Spleen (tissue), 7 donors: ENCODE data around the gene MKNK1.

Source experiments
- POLR2A ChIP-seq, 3 donors: fragments of 450-650 bp; IDR thresholded peaks; one replicate each; pipeline ENCODE4 v1.5.1; 2017; ENCODE audit warnings: antibody characterized with exemption in 3 of 3, mild to moderate bottlenecking in 1 of 3
- POLR2AphosphoS5 ChIP-seq, 3 donors: sonication (generic); formaldehyde crosslinking; IDR thresholded peaks; one replicate each; pipeline ENCODE4 v1.5.1; 2017; ENCODE audit warnings: antibody characterized with exemption in 3 of 3
- TF ChIP-seq, protein P1 (sequence below), 11 experiments: fragments of 200-600 bp in 7 of 11; fragments of 450-650 bp in 4 of 11; sonication (generic) in 4 of 11; IDR thresholded peaks in 8 of 11; conservative IDR thresholded peaks in 3 of 11; 1 replicate in 7 of 11; 2 replicates in 4 of 11; pipeline versions ENCODE4 v1.4.0 to v1.8.0; 2016 to 2021; ENCODE audit warnings: antibody characterized with exemption in 11 of 11, inconsistent platforms in 4 of 11, mild to moderate bottlenecking in 1 of 11
- donor health status: DM: no; HTN: no; CAD: no; lungs with moderate emphysema.
- donor health status: DM: no; HTN: no; CAD: no.
- donor health status: DM: no; HTN: no; CAD: no.

DNA sequence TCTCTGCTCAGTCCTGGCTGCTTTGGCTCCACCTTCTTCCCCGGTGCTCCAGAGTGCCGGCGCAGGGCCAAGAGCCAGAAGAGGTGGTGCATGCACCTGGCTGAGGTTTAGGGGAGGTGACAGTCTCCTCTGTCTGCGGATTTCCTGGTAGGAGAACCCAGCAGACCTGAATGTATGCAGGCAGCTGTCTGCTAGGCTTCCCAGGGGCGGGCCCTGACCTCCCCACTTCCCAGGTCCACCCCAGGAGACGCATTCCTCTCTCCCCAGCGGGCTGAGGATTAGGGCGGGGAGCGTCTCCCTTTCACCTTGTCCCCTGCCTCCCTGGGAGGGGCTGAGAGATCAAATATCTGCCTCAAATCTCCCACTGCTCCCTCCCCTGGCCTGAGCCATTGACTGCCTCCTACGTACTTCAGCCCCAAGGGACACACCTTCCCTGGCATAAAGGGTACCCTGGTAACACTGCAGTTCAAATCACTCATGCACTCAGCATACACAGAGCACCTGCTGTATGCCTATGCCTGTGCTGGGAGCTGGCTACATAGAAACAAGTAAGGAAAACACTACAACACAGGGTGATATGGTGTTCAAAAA lies 87.0 kb downstream of the MKNK1 start:
- TF ChIP-seq, protein P1, sequence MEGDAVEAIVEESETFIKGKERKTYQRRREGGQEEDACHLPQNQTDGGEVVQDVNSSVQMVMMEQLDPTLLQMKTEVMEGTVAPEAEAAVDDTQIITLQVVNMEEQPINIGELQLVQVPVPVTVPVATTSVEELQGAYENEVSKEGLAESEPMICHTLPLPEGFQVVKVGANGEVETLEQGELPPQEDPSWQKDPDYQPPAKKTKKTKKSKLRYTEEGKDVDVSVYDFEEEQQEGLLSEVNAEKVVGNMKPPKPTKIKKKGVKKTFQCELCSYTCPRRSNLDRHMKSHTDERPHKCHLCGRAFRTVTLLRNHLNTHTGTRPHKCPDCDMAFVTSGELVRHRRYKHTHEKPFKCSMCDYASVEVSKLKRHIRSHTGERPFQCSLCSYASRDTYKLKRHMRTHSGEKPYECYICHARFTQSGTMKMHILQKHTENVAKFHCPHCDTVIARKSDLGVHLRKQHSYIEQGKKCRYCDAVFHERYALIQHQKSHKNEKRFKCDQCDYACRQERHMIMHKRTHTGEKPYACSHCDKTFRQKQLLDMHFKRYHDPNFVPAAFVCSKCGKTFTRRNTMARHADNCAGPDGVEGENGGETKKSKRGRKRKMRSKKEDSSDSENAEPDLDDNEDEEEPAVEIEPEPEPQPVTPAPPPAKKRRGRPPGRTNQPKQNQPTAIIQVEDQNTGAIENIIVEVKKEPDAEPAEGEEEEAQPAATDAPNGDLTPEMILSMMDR (IDR thresholded peaks at IDR 0.05 in 8 of 11, conservative IDR thresholded peaks at IDR 0.05 in 3 of 11): no peak
- TF ChIP-seq POLR2AphosphoS5 (IDR thresholded peaks at IDR 0.05) (no peak), POLR2A (IDR thresholded peaks at IDR 0.05) (no peak)
